ENCODE results near the gene ABHD16A. TPM values are rescaled to one million over a fixed set of nuclear protein-coding genes. Genes with fewer than 3 reads are reported as not detected.

The ABHD16A gene
- total and polyA plus RNA-seq, 2 of the 13 experiments (the other 11 are each of a cell fraction or from before 2014, with no cell fraction given), result 43.5 to 45.4 TPM

DNA sequence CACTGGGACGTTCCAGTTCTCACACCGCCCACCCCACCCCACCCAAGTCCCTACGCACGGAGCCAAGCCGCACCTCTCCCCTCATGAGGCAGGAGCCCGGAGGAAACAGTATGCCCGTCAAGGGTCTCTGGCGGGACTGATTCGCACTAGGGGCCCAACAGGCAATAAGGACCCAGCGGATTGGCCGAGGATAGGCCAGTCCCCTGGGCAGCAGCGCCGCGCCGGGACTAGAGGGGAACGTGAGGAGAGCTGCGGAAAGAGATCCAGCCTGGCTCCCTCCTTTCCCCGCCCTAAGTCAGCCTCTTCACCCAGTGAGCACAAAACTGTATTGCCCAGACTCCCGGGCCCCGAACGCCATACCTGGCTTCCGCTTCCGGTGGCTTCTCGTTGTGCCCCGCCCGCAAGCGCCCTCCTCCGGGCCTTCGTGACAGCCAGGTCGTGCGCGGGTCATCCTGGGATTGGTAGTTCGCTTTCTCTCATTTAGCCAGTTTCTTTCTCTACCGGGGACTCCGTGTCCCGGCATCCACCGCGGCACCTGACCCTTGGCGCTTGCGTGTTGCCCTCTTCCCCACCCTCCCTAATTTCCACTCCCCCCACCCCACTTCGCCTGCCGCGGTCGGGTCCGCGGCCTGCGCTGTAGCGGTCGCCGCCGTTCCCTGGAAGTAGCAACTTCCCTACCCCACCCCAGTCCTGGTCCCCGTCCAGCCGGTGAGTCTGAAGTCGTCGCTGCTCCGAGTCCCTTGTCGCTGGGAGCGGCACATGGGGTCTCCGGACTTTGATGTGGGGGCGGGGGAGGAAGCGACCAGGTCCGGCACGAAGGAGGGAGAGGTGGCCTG is 37.4 kb downstream of the ABHD16A start, which contains the start of gene CSNK2B (continued):
- TF ChIP-seq, protein P1, sequence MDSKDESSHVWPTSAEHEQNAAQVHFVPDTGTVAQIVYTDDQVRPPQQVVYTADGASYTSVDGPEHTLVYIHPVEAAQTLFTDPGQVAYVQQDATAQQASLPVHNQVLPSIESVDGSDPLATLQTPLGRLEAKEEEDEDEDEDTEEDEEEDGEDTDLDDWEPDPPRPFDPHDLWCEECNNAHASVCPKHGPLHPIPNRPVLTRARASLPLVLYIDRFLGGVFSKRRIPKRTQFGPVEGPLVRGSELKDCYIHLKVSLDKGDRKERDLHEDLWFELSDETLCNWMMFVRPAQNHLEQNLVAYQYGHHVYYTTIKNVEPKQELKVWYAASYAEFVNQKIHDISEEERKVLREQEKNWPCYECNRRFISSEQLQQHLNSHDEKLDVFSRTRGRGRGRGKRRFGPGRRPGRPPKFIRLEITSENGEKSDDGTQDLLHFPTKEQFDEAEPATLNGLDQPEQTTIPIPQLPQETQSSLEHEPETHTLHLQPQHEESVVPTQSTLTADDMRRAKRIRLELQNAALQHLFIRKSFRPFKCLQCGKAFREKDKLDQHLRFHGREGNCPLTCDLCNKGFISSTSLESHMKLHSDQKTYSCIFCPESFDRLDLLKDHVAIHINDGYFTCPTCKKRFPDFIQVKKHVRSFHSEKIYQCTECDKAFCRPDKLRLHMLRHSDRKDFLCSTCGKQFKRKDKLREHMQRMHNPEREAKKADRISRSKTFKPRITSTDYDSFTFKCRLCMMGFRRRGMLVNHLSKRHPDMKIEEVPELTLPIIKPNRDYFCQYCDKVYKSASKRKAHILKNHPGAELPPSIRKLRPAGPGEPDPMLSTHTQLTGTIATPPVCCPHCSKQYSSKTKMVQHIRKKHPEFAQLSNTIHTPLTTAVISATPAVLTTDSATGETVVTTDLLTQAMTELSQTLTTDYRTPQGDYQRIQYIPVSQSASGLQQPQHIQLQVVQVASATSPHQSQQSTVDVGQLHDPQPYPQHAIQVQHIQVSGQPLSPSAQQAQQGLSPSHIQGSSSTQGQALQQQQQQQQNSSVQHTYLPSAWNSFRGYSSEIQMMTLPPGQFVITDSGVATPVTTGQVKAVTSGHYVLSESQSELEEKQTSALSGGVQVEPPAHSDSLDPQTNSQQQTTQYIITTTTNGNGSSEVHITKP (CRISPR knock-in tag; IDR thresholded peaks at IDR 0.05; ENCODE audit: low read depth), result no peak
- no peak; the same call in 1 of the 2 replicates for TF ChIP-seq ZNF513 (CRISPR knock-in tag; conservative IDR thresholded peaks at IDR 0.05)
- peak; percentile 23; the same call in 1 of the 2 replicates for TF ChIP-seq SMAD3 (CRISPR knock-in tag; IDR thresholded peaks at IDR 0.05)
- TF ChIP-seq ZNF432 (CRISPR knock-in tag; IDR thresholded peaks at IDR 0.05; ENCODE audit: borderline replicate concordance), result no peak
- no peak for TF ChIP-seq ZNF3 (CRISPR knock-in tag; IDR thresholded peaks at IDR 0.05)
- peak; percentile 32; the same call in 1 of the 2 replicates for TF ChIP-seq FOXO1 (CRISPR knock-in tag; IDR thresholded peaks at IDR 0.05)
- peak; percentile 65; the same call in 1 of the 2 replicates for TF ChIP-seq ESRRA (CRISPR knock-in tag; IDR thresholded peaks at IDR 0.05; ENCODE audit: low read depth)
- TF ChIP-seq HOXA7 (CRISPR knock-in tag; IDR thresholded peaks at IDR 0.05), result no peak
- no peak for TF ChIP-seq DNMT1 (CRISPR knock-in tag; IDR thresholded peaks at IDR 0.05)
- TF ChIP-seq KLF13 (CRISPR knock-in tag; IDR thresholded peaks at IDR 0.05), result no peak
- TF ChIP-seq ZNF225 (CRISPR knock-in tag; IDR thresholded peaks at IDR 0.05), result no peak; the same call in 1 of the 2 replicates
- TF ChIP-seq SRSF9 (IDR thresholded peaks at IDR 0.05; ENCODE audit: borderline replicate concordance, insufficient read depth, low read depth, low read length, poor library complexity, severe bottlenecking), result no peak
- TF ChIP-seq, protein P2, sequence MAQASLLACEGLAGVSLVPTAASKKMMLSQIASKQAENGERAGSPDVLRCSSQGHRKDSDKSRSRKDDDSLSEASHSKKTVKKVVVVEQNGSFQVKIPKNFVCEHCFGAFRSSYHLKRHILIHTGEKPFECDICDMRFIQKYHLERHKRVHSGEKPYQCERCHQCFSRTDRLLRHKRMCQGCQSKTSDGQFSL (CRISPR knock-in tag; IDR thresholded peaks at IDR 0.05), result no peak; the same call in 1 of the 2 replicates
- TF ChIP-seq, protein P3, sequence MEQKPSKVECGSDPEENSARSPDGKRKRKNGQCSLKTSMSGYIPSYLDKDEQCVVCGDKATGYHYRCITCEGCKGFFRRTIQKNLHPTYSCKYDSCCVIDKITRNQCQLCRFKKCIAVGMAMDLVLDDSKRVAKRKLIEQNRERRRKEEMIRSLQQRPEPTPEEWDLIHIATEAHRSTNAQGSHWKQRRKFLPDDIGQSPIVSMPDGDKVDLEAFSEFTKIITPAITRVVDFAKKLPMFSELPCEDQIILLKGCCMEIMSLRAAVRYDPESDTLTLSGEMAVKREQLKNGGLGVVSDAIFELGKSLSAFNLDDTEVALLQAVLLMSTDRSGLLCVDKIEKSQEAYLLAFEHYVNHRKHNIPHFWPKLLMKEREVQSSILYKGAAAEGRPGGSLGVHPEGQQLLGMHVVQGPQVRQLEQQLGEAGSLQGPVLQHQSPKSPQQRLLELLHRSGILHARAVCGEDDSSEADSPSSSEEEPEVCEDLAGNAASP (CRISPR knock-in tag; IDR thresholded peaks at IDR 0.05; ENCODE audit: borderline replicate concordance), result no peak
- no peak for TF ChIP-seq ZNF446 (CRISPR knock-in tag; IDR thresholded peaks at IDR 0.05)
- TF ChIP-seq, protein P4, sequence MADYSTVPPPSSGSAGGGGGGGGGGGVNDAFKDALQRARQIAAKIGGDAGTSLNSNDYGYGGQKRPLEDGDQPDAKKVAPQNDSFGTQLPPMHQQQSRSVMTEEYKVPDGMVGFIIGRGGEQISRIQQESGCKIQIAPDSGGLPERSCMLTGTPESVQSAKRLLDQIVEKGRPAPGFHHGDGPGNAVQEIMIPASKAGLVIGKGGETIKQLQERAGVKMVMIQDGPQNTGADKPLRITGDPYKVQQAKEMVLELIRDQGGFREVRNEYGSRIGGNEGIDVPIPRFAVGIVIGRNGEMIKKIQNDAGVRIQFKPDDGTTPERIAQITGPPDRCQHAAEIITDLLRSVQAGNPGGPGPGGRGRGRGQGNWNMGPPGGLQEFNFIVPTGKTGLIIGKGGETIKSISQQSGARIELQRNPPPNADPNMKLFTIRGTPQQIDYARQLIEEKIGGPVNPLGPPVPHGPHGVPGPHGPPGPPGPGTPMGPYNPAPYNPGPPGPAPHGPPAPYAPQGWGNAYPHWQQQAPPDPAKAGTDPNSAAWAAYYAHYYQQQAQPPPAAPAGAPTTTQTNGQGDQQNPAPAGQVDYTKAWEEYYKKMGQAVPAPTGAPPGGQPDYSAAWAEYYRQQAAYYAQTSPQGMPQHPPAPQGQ (CRISPR knock-in tag; IDR thresholded peaks at IDR 0.05; ENCODE audit: borderline replicate concordance), result no peak
- no peak for TF ChIP-seq NR3C1 (CRISPR knock-in tag; IDR thresholded peaks at IDR 0.05)
- TF ChIP-seq KDM1A (CRISPR knock-in tag; IDR thresholded peaks at IDR 0.05), result no peak
- TF ChIP-seq GABPA (IDR thresholded peaks at IDR 0.05; ENCODE audit: low read depth, low read length), result no peak
- TF ChIP-seq GABPA (CRISPR knock-in tag; IDR thresholded peaks at IDR 0.05; ENCODE audit: low read depth), result peak; percentile 98
- 0 out of 2 replicates have a peak, but pooled peaks have one; percentile 53 for TF ChIP-seq RFXAP (CRISPR knock-in tag; IDR thresholded peaks at IDR 0.05; ENCODE audit: borderline replicate concordance)
